HG03060 (cell line): ENCODE results near the gene IRF9.

ENCODE experiments used
- ATAC-seq: cut with Tn5 transposase; IDR thresholded peaks from one replicate; pipeline ENCODE4 v1.9.1; 2021; ENCODE audit warnings: low read depth, moderate number of reproducible peaks; ENCODE audit not compliant: unreplicated experiment

Gene IRF9

GRCh38 chr14:24160850-24161804, at the start of gene IRF9:
TSS of gene IRF9 (plus strand) at chr14:24161265. CDS start at chr14:24162145, 880 bp downstream.
- peak; percentile 59 for ATAC-seq

GRCh38 chr14:24113379-24113800, 47.7 kb upstream of the IRF9 start:
- no peak for ATAC-seq

GRCh38 chr14:24113801-24114531, 47.1 kb upstream of the IRF9 start:
- peak; percentile 18 for ATAC-seq

GRCh38 chr14:24114532-24115421, 46.3 kb upstream of the IRF9 start, which contains the start of the genes DCAF11 and NRL:
TSS of gene DCAF11 (plus strand) at chr14:24114777. CDS start at chr14:24115595, 818 bp downstream.
TSS of gene NRL (minus strand) at chr14:24114949. CDS start at chr14:24082848, 32,101 bp downstream.
- ATAC-seq = peak; percentile 81

- no peak for ATAC-seq
Measured at GRCh38 chr14:24115422-24116127, 45.5 kb upstream of the IRF9 start.

GRCh38 chr14:24116128-24116814, 44.8 kb upstream of the IRF9 start:
- no peak for ATAC-seq

- ATAC-seq = no peak
Measured at GRCh38 chr14:24117179-24117578, 43.9 kb upstream of the IRF9 start.

GRCh38 chr14:24119691-24120090, 41.4 kb upstream of the IRF9 start:
- no peak for ATAC-seq

GRCh38 chr14:24121210-24121609, 39.9 kb upstream of the IRF9 start:
- no peak for ATAC-seq

- no peak for ATAC-seq
Measured at GRCh38 chr14:24122416-24122815, 38.6 kb upstream of the IRF9 start.

- ATAC-seq = no peak
Measured at GRCh38 chr14:24122898-24123297, 38.2 kb upstream of the IRF9 start.

GRCh38 chr14:24123424-24124417, 37.3 kb upstream of the IRF9 start:
- ATAC-seq = no peak

GRCh38 chr14:24126939-24127338, 34.1 kb upstream of the IRF9 start:
- no peak for ATAC-seq

GRCh38 chr14:24127673-24128072, 33.4 kb upstream of the IRF9 start:
- no peak for ATAC-seq

- no peak for ATAC-seq
Measured at GRCh38 chr14:24129410-24129998, 31.6 kb upstream of the IRF9 start.

- ATAC-seq = no peak
Measured at GRCh38 chr14:24130380-24130716, 30.7 kb upstream of the IRF9 start, which contains the start of gene FITM1. TSS of gene FITM1 (plus strand) at chr14:24130659. CDS start at chr14:24131564, 905 bp downstream.

- ATAC-seq = no peak
Measured at GRCh38 chr14:24130717-24131548, 30.1 kb upstream of the IRF9 start.
